ENCODE results near the gene GNAZ.
"Not testable (repeated sequence)": the region's sequence is repeated elsewhere in the genome, so short reads cannot be mapped to it uniquely, and the experiment has no call there.

GNAZ gene

DNA sequence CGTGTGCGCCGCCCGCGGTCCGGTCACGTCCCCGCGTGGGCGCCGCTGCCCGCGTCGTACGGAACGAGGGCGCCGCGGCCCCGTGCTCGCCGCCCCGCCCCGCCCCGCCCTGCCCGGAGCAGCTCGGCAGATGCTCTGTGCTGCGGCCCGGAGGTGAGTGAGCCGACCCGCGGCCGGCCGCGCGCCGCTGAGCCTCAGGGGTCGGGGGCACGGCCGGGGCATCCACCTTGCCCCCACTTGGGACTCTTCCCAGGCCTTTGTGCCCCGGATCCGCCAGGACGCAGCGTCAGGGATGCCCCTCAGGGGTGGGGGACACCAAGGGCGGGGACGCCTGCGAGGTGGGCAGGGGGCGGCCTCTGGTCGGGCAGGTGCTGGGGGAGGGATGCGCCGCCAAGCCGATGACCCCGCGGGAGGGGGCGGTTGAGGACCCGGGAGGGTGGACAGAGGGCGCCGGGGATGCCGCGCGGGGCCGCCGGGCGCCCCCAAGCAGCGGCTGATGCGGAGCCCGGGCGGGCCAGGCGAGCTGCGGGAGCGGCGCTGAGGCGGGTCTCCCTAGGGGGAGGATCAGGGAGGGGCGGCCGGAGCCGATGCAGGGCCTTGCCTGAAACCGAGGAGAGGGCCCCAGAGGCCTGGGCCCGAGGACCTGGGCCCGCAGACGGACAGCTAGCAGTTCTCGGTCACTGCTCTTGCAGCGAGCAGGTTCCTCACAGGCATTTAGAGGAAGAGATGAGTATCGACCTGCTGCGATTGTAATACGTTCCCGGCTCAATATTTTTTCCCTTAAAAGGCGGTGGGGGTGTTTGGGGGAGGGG lies at the start of gene GNAZ:
Gene GNAZ (plus strand): TSS at position 102 of the 812 bp plus-strand sequence. CDS start 25,177 bp downstream, outside the sequence.
- in situ Hi-C loops (cut with HindIII; ENCODE audit: low sequenced_read_pairs) = no loop called here

DNA sequence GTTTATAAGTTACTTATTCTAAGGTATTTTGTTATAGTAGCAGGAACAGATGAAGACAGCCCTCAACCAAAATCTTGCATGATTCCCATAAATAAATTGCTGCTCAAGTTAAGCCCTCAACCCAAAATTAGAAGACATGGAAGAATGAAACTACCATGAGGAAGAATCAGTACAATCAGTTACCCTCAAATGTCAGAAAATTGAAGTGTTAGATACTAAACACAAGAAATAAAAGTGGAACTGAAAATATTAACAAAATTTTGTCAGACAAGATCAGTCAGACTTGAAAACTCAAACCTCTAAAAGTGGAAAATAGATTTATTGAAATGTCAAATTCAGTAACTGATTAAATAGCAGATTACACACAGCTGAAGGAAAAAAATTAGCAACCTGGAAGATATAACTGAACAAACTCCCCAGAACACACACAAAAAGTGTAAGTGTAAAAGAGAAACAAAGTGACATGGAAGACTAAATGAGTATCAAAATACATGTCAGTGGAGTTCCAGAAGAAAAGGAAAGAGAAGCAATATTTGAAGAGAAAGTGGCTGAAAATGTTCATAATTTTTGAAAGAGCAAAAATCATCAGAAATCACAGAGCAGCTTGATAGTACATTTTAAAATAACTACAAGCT lies 49.5 kb upstream of the GNAZ start:
- in situ Hi-C loops (cut with HindIII; ENCODE audit: low sequenced_read_pairs) = no loop called here

- in situ Hi-C loops (cut with HindIII; ENCODE audit: low sequenced_read_pairs) = not testable (repeated sequence)
These were observed 48.5 kb upstream of the GNAZ start for GRCh38 chr22:23021660-23022353.

- in situ Hi-C loops (cut with HindIII; ENCODE audit: low sequenced_read_pairs) = no loop called here
These were observed 47.0 kb upstream of the GNAZ start for GRCh38 chr22:23023294-23023693.

DNA sequence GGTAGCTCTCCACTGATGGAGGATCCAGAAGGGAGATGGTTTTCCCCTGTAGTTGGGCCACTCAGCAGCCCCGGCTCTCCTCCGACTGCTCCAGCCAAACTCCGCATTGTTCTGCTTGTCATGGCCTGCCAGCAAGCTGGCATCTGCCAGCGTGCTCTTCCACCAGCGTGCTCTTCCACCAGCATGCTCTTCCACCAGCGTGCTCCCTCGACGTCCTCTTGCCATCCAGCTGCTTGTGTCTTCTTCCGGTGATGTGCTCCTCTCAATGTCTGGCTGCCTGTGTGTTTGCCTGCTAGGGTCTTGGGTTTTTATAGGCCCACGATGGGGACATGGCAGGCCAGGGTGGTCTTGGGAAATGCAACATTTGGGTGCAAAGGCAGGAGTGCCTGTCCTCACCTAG lies 43.5 kb upstream of the GNAZ start:
- in situ Hi-C loops (cut with HindIII; ENCODE audit: low sequenced_read_pairs) = no loop called here

DNA sequence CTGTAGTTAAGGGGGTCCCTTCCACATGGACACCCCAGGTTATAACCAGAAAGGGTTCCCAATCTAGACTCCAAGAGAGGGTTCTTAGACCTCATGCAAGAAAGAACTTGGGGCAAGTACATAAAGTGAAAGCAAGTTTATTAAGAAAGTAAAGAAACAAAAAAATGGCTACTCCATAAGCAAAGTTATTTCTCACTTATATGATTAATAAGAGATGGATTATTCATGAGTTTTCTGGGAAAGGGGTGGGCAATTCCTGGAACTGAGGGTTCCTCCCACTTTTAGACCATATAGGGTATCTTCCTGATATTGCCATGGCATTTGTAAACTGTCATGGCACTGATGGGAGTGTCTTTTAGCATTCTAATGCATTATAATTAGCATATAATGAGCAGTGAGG lies 42.5 kb upstream of the GNAZ start:
- in situ Hi-C loops (cut with HindIII; ENCODE audit: low sequenced_read_pairs) = not testable (repeated sequence)

- in situ Hi-C loops (cut with HindIII; ENCODE audit: low sequenced_read_pairs) = no loop called here
These were observed 40.6 kb upstream of the GNAZ start for GRCh38 chr22:23029521-23030228.

- in situ Hi-C loops (cut with HindIII; ENCODE audit: low sequenced_read_pairs) = no loop called here
These were observed 38.9 kb upstream of the GNAZ start for GRCh38 chr22:23031381-23031780.

DNA sequence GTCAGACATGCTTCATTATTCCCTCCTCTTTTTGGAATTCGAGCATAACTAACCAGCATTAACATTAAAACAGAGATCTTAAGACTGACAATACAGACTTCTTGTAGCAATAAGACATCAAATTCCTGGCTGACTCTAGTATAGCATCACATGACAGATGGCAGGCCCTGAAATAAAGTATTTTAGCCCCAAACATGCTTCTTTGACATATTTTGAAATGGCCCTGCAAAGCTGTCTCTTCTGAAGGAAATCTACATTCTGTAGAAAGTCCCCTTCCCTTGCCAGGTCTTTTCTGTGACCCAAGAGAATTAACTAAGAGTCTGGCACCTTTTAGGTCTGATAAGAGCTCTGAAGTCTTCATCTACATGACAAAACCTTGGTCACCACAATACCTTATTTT lies 38.5 kb upstream of the GNAZ start:
- in situ Hi-C loops (cut with HindIII; ENCODE audit: low sequenced_read_pairs) = no loop called here

DNA sequence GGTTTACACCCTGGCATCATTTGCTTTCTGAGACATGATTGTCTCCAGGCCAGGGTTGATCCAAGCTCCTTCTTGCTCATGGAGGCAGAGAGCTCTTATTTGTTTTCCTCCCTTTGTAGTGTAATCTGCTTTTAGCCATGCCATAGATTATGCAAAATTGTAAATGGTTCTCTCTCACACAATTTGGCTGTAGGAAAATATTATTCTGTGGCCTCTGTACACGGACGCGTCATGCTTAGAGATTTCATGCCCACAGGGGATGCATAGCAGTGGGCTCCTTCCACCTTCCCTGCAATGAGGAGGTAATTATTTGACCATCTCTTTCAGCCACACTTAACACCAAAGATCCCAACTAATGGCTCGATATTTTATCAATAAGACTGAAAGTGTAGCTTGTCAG lies 37.7 kb upstream of the GNAZ start:
- in situ Hi-C loops (cut with HindIII; ENCODE audit: low sequenced_read_pairs) = no loop called here

- in situ Hi-C loops (cut with HindIII; ENCODE audit: low sequenced_read_pairs) = no loop called here
These were observed 37.0 kb upstream of the GNAZ start for GRCh38 chr22:23033116-23033905.

- in situ Hi-C loops (cut with HindIII; ENCODE audit: low sequenced_read_pairs) = no loop called here
These were observed 35.4 kb upstream of the GNAZ start for GRCh38 chr22:23034621-23035556.

GRCh38 chr22:23035557-23036277 lies 34.6 kb upstream of the GNAZ start:
- in situ Hi-C loops (cut with HindIII; ENCODE audit: low sequenced_read_pairs) = no loop called here

DNA sequence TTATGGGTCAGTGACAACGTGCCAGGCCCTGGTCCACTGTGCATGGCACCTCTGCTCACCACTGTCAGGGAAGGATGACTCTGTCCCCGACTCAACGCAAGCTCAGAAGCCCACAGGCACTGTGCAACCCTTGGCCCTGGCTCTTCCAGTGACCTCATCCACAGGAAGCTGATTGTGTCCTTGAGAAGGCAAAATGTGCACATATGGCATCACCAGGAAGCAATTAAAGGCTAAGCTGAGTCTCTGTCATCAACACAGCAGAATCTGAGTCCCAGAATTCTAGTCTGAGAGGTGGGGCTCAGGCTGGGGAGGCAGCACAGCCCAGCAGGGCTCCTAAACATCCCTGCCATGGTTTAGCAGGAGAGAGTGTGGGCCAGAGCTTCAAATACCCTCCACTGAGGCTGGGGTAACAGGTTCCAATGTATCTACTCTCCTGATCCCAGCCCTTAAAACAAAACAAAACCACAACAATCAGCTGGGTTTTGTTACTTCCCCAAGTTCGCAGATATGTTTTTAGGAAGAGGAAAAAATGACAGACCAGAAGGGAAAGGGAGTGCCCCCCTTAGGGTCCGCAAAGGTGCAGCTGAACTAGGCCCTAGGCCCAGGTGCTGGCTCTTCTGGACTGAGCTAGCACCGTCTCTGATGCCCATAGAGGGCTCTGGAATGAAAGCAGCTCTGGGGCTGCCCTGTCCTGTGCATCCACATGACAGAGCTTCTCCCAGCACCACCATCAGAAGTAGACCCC lies 33.5 kb upstream of the GNAZ start:
- in situ Hi-C loops (cut with HindIII; ENCODE audit: low sequenced_read_pairs) = no loop called here

GRCh38 chr22:23037429-23038333 lies 32.6 kb upstream of the GNAZ start:
- in situ Hi-C loops (cut with HindIII; ENCODE audit: low sequenced_read_pairs) = no loop called here

DNA sequence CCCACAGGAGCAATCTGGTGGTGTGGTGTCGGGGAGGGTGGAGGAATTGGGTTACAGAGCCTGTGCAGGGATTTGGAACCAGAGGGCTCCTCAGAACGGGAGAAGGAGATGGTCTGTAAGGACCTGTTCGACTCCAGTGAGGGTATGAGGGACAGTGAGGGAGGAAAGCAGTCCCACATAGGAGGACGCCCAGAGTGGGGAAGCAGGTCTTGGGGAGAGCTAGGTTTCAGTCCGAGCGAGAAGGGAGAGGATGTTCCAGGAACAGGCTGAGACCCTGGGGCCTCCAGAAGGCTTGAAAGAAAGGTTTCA lies 32.0 kb upstream of the GNAZ start:
- in situ Hi-C loops (cut with HindIII; ENCODE audit: low sequenced_read_pairs) = no loop called here

DNA sequence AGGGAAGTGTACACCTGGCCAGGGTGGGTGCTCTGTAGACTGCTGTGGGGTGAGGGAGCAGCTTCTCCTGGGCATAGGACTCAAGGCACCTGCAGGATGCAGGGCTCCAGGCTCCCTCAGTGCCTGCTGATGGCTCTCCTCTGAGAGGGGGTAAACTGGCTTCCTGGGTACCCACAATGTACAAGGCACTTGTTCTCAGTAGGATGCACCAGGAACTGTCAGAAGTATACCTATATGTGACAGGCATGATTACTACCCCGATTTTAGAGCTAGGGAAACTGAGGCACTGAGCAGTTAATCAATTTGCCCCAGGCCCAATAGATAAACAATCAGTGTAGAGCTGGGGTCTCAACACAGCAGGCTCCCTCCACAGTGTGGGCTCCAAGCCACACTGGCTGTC lies 31.4 kb upstream of the GNAZ start:
- in situ Hi-C loops (cut with HindIII; ENCODE audit: low sequenced_read_pairs) = no loop called here

Data from DLD1 (cell line).